ENCODE results near the gene NEDD4.
"Not testable (repeated sequence)": the region's sequence is repeated elsewhere in the genome, so short reads cannot be mapped to it uniquely, and the experiment has no call there.

NEDD4 gene

GRCh38 chr15:55993111-55993803, at the start of gene NEDD4:
TSS of gene NEDD4 (minus strand) at chr15:55993612. CDS start at chr15:55993555, 57 bp downstream.
- DNase-seq, result peak; percentile 68 to 89

GRCh38 chr15:56042498-56042897, 49.1 kb upstream of the NEDD4 start:
- DNase-seq, result no peak

DNA sequence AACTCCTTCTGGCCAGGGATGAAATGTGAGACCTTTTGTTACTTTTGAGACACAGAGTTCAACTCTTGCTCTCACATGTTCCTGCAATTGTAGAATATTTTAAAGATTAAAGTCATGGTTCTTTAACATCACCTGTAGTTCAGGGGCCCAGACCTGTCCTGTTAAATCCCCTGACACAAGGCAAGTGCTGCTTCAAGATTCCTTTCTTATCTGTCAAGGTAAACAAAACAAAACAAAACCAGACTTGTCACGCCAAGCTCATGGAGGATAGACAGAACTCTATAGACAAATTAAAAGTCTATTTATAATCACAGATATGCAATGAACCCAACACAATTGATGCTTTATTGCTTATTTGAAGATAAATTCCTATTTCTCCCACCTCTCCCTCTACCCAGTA, 48.6 kb upstream of the NEDD4 start:
- no peak for DNase-seq

- no peak for DNase-seq
Measured at GRCh38 chr15:56040081-56041035, 46.9 kb upstream of the NEDD4 start.

- DNase-seq, result no peak
Measured at GRCh38 chr15:56038707-56039106, 45.3 kb upstream of the NEDD4 start.

GRCh38 chr15:56038015-56038414, 44.6 kb upstream of the NEDD4 start:
- no peak for DNase-seq

DNA sequence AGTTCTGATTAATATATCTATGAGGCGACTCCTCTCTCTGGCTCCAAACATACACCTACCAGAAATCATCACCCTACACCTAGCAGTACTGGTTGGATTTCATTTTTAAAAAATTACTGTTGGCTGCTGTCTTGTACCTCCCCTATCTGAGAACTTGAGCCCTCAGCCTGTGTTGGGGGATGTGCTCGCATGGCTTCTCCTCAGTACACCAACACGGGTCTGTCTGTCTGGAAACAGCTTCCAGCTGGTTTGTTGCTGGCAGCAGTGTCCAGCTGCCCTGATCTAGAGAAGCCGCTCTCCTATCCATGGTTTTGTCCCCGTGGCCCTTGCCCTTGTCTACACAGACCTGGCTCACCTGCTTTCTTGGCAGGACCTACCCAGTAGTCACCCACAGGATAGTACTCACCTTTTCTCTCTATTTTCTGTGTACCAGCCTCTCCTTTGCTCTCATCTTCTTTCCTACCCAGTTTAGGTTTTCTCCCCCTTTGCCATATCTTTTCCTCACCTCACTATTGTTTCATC, 43.2 kb upstream of the NEDD4 start:
- no peak for DNase-seq

- DNase-seq, result no peak
Measured at GRCh38 chr15:56035166-56035565, 41.8 kb upstream of the NEDD4 start.

- DNase-seq, result no peak
Measured at GRCh38 chr15:56034514-56034913, 41.1 kb upstream of the NEDD4 start.

DNA sequence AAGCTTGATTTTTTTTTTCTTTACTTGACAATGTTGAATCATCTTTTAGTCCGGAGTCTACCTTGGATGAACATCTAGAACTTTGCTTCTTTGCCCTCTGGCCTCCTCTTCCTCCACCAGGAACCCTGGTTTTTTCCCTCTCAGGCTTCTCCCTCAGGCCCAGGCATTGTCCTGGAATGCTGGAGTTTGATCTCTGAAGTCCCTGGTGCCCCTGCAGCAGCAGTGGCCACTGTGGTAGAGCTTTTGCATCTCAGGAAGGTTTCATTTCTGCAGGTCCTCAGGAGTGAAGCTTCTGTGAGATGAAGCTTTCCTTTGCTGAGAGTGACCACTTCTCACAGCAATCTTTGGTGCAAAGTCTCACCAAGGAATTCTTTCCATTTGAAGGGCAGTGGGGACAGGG, 39.0 kb upstream of the NEDD4 start:
- no peak for DNase-seq

DNA sequence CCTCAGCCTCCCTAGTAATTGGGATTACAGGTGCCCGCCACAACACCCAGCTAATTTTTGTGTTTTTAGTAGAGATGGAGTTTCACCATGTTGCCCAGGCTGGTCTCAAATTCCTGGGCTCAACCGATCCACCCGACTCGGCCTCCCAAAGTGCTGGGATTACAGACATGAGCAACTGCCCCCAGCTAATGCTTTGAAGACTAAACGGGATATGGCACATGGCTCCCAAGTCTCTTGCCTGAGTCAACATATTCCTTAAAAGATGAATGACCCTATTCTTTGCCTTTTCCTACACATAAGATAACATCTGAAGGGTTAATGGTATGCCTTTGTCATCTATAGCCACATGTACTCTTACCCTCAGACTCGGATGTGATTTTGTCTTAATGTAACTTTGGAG, 38.4 kb upstream of the NEDD4 start:
- DNase-seq, result no peak

DNA sequence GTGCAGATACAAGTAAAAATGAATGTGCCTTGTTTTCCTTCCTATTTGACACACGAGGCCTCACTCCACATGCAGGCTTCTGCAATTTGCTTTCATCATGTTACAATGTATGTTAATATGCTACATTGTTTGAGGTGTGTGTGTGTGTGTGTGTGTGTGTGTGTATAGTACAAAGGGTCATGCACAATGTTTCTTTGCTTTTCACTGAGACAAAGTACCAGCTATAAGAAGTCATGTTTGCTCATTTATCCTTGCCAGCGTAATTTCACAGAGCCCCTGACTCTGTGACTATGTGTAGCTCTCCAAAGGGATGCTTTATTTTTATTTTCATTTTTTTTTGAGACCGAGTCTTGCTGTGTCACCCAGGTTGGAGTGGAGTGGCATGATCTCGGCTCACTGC, 38.0 kb upstream of the NEDD4 start:
- no peak for DNase-seq

DNA sequence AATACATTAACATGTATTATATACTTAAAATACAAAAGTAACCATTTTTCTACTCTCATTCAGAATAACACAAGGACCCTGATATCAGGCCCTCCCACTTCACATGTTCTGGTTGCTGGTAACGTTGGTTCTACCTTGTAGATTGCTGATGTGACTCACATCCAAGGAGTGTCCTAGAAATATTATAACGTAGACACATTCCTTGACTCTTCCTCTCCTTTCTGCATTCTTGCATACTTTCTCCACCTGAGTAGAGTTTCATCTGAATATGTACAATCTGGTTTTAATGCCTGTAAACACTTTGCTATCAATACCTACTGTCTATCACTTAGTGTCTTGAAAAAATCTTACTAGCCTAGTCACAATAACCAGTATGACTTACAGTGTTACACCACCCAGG, 35.0 kb upstream of the NEDD4 start:
- DNase-seq, result no peak

DNA sequence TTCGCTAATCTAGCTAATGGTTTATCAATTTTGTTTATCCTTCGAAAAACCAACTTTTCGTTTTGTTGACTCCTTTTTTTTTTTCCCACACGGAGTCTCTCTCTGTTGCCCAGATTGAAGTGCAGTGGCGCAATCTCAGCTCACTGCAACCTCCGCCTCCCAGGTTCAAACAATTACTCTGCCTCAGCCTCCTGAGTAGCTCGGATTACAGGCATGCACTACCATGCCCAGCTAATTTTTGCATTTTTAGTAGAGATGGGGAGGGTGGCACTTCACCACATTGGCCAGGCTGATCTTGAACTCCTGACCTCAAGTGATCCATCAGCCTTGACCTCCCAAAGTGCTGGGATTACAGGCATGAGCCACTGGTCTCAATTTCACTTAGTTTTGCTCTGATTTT, 29.7 kb upstream of the NEDD4 start:
- not testable (repeated sequence) for DNase-seq

- no peak for DNase-seq
Measured at GRCh38 chr15:56019819-56020486, 26.5 kb upstream of the NEDD4 start.

GRCh38 chr15:56019060-56019793, 25.8 kb upstream of the NEDD4 start:
- DNase-seq, result no peak

DNA sequence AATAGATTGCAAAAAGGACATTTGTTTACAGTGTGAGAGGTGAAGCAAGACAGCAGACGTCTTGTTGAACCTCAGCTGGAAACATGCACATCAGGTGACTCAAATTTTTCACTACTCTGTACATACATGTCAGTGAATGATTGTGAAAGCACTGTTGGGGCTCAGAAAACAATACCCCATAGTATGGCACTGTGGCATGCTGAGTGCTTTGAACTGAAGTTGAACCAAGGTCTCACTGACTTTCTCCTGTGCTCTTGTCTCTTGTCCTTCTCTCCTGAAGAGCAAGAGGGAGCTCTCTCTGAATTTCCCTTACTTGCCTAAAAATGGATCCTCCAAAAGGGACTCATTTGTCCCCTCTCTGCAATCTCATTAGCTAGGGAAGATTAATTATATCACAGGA, 24.5 kb upstream of the NEDD4 start:
- DNase-seq, result no peak

GRCh38 chr15:56017511-56017910, 24.1 kb upstream of the NEDD4 start:
- no peak for DNase-seq

GRCh38 chr15:56016281-56016680, 22.9 kb upstream of the NEDD4 start:
- DNase-seq, result no peak

GRCh38 chr15:56014677-56015076, 21.3 kb upstream of the NEDD4 start:
- no peak for DNase-seq

DNA sequence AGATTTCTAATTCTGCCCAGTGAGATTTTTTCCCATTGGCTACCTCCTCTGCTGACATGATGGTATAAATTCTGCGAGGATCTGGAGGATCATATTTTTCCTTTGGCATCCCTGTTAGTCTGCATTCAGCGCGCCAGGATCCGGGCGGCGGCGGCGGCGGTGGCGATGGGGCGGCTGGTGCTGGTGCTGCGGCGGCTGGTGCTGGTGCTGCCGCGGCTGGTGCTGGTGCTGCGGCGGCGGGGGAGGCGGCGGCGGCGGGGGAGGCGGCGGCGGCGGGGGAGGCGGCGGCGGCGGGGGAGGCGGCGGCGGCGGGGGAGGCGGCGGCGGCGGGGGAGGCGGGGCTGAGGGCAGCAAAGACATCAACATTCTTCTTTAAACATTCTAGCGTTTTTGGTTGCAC, 13.6 kb upstream of the NEDD4 start:
- DNase-seq, result not testable (repeated sequence)

DNA sequence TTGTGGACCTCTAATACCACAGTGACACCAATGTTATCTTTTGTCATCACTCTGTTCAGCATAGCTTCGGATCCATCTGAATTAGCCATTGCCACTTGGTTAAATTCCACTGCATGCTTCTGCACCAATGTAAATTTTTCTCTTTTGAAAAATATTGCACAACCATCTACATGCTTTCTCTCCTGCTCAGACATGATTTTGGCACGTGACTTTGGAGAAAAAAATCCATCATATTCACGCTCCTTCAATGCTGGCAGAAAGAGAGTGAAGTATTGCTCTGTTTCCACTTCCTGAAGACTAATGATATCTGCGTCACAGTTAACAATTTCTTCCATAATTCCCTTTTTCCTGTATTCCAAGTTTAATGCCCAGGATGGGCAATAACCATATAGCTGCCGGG, 13.0 kb upstream of the NEDD4 start:
- DNase-seq, result not testable (repeated sequence)

DNA sequence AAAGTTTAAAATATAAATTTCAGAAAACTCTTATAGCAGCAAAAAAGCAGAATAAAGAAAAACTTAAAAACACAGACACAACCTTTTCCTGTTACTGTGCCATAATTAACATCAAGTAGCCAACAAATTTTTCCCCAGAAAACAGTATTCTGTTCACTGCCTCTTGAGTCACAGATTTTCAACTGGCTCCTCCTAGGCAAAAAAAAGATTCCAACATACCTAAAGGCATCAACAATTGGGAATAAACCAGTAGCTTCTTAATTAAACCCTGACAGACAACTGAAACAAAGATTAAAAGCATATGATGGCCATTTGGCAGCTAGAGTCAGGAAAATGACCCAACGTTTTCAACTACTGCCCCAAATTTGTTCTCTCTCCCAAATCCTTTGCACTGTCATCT, 10.9 kb upstream of the NEDD4 start:
- DNase-seq, result not testable (repeated sequence)
